ENCODE results near the gene MIS18A.

The MIS18A gene

GRCh38 chr21:32253215-32253641 lies 25.6 kb downstream of the MIS18A start:
- DNase-seq (ENCODE audit: low read depth, low spot score), result no peak

GRCh38 chr21:32252136-32252535 lies 26.7 kb downstream of the MIS18A start:
- DNase-seq (ENCODE audit: low read depth, low spot score), result no peak

- DNase-seq (ENCODE audit: low read depth, low spot score), result no peak
Measured at GRCh38 chr21:32249511-32250280, 29.2 kb downstream of the MIS18A start.

DNA sequence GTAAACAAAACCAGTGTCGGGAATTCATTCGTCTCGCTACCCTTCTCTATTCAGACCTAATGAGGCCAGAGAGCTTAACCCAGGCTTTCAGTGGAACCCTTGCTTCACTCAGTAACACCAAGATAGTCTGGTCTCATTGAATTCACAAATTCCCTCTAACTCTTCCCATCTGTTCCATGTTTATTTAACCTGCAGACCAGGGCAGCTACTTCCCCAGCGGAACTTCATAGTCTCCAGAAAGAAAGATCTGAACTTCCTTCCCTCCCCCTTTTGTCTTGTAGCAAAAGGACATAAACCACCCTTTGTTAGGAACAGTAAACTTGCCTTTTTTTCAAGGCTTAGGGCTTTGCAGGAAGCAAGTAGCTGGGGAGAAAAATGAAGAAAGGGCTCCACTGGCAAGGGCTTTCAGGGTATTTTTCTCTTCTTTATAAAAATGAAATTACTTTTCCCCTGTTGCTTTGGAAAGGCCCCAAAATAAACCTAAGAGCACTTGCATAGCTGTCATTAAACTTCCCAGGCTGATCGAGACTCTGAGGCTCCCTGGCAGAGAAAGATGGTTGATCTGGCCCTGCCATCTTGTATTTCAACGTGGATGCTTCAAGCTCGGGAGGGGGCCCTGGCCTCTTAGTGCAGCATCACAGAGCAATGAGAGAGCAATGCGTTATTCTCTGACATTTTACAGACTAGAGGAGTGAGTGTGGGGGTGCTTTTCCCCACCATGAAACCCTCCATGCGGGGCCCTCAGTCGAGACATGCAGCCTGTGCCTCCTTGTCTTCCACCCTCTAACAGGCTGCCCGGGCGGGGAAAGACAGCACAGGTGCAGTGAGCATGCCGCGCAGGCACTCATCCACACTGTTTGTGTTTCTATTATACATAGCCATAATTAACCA lies 30.0 kb downstream of the MIS18A start:
- no peak for DNase-seq (ENCODE audit: low read depth, low spot score)

DNA sequence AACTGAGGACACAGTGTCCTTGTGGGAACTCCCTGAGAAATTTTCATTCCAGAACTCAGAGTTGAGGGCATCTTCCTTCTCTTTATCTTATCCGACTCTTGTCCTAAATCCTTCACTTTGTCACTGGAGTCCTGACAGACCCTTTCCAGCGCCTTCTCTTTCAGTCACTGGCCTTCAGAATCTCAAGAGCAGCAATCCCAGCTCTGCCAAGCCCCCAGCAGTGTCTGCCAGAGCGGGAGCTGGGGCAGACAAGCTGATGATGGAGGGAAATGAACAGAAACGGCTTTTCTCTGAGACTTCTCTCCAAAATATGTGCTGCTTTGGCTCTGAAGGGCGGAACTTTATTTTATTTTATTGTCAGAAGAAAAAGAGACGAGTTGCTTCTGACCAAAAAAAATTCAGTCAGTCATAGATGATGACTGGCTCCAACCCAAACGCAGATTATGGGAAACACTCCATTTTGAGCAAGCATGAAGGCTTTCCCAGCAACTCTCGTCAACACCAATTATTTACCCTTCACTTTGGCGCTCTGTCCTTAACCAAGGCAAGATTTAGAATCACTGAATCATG lies 32.2 kb downstream of the MIS18A start:
- DNase-seq (ENCODE audit: low read depth, low spot score), result no peak

- no peak for DNase-seq (ENCODE audit: low read depth, low spot score)
Measured at GRCh38 chr21:32245971-32246370, 32.9 kb downstream of the MIS18A start.

DNA sequence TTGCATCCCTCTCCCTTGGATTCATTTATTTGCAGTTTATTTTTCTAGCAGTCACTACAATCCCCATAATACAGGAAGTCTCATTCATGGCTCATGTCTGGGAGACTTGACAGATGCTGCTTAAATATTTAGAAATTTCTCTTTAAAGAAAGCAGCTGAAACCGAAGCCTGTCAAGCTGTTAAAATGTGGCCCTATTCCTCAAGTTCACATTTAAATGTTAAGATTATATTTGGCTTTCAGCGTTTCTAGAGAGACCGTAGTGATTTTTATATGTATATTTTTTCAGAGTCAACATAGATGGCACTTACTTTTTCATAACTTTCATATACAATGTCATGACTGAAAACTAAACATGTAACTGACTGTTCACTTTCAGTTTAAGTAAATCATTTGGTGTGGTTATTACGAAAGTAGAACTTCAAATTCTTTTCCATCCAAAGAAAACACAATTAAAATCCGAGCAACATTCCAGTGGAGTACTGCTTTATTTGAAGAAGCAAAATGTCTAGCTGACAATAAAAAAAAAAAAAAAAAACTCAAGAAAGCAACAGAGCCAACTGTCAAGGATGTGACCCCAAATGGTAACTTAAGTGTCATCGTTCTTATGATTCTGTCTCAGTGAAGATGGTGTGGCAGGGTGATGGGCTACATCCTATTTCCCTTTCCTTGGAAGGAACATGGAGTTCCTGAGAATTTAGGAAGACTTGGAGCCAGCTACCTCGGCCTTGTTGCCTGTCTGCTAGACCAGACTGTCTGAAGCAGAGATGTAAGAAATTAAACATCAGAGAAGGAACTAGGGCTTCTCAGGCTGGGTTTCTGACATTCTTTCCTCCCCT lies 37.8 kb downstream of the MIS18A start:
- no peak for DNase-seq (ENCODE audit: low read depth, low spot score)

GRCh38 chr21:32239551-32239950 lies 39.3 kb downstream of the MIS18A start:
- no peak for DNase-seq (ENCODE audit: low read depth, low spot score)

GRCh38 chr21:32238063-32238462 lies 40.8 kb downstream of the MIS18A start:
- DNase-seq (ENCODE audit: low read depth, low spot score), result no peak

- no peak for DNase-seq (ENCODE audit: low read depth, low spot score)
Measured at GRCh38 chr21:32237021-32237420, 41.8 kb downstream of the MIS18A start.

DNA sequence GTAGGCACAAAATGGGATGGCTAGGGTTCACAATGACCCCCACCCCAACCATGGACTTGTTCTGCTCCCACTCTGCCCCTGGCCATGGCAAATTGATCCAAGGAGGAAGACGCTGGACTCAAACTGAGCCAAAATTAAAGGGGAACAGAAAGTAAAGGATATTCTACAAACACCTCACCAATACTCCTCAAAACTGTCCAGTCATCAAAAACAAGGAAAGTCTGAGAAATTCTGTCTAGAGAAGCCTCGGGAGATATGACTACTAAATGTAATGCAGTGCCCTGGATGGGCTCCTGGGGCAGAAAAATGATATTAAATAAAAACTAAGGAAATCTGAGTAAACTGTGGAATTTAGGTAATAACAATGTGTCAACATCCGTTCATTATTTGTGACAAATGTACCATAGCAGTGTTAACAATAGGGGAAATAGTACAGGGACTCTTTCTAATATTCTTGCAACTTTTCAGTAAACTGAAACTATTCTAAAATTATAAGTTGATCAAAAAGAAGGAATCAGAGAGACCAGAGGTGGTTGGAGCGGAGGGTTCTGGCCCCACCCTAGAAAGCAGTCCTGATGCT lies 45.0 kb downstream of the MIS18A start:
- DNase-seq (ENCODE audit: low read depth, low spot score), result no peak

DNA sequence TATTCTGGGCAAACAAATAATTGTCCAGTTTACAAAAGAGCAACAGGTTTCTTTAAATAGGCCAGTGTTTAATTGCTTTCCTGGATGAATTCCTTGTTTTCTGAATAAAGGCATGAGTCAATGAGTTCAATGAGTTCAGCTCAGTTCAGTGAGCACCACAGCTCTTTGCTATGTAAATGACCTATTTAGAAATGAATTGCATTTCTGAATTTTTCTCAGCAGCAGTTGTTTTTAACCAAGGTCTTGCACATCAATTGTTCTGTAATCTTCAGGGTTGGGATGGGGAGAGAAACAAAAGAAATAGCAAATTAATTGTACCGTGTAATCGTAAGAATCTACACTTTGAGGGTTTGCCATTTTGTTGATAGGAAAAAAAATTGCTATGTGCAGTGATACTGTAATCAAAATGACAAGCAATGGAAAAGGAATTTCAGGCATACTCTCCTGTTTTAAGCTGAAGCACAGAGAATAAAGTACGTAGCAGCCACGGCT lies 45.7 kb downstream of the MIS18A start:
- DNase-seq (ENCODE audit: low read depth, low spot score), result no peak

DNA sequence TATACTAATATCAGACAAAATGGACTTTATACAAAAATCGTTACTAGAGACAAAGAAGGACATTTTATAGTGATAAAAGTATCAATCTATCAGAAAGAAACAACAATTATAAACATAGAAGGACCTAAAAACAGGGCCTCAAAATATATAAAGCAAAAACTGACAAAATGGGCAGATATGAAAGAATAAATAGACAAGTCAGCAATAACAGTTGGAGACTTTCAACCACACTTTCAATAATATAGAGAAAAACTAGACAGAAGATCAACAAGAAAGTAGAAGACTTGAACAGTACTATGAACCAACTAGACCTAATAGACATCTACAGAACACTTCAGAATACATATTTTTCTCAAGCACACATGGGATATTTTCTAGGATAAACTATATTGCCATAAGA lies 52.4 kb downstream of the MIS18A start:
- no peak for DNase-seq (ENCODE audit: low read depth, low spot score)

All from brain pericyte (primary cell).